Hindlimb muscle (tissue), 1 donor: ENCODE measurements around the gene RAD54L. TPM values are rescaled to one million over a fixed set of nuclear protein-coding genes. Genes with fewer than 3 reads are reported as not detected.
"Not testable (repeated sequence)": the region's sequence is repeated elsewhere in the genome, so short reads cannot be mapped to it uniquely, and the experiment has no call there.

Experiments
- DNase-seq: peaks from one replicate; pipeline ENCODE4 v3.0.0-alpha.2; 2013
- polyA plus RNA-seq: library from polyadenylated mRNA; unstranded; fragments of 120-200 nt; gene quantifications from one replicate; pipeline ENCODE4 v1.2.1, GENCODE V29; 2013; ENCODE audit not compliant: insufficient read length

The RAD54L gene
- polyA plus RNA-seq, 1 donor = 6.7 TPM

- no peak for DNase-seq
Measured at GRCh38 chr1:46242918-46243317, 4.6 kb upstream of the RAD54L start.

GRCh38 chr1:46243831-46244230, 3.7 kb upstream of the RAD54L start:
- DNase-seq = not testable (repeated sequence)

- DNase-seq = no peak
Measured at GRCh38 chr1:46244656-46245371, 2.7 kb upstream of the RAD54L start.

- DNase-seq = not testable (repeated sequence)
Measured at GRCh38 chr1:46246136-46246535, 1.4 kb upstream of the RAD54L start.

GRCh38 chr1:46246548-46247435, 771 bp upstream of the RAD54L start:
- DNase-seq = no peak

- DNase-seq = peak; percentile 15
Measured at GRCh38 chr1:46248122-46248920, 758 bp downstream of the RAD54L start.

- no peak for DNase-seq
Measured at GRCh38 chr1:46254668-46255067, 7.1 kb downstream of the RAD54L start.

- DNase-seq = no peak
Measured at GRCh38 chr1:46256523-46256922, 9.0 kb downstream of the RAD54L start.

- DNase-seq = no peak
Measured at GRCh38 chr1:46262508-46262907, 14.9 kb downstream of the RAD54L start.

GRCh38 chr1:46263146-46263545, 15.6 kb downstream of the RAD54L start:
- no peak for DNase-seq

- no peak for DNase-seq
Measured at GRCh38 chr1:46268578-46268977, 21.0 kb downstream of the RAD54L start.

- peak; percentile 4 for DNase-seq
Measured at GRCh38 chr1:46274225-46275029, 26.9 kb downstream of the RAD54L start.

GRCh38 chr1:46275030-46275337, 27.4 kb downstream of the RAD54L start:
- DNase-seq = no peak

GRCh38 chr1:46277658-46278373, 30.3 kb downstream of the RAD54L start:
- no peak for DNase-seq

- DNase-seq = peak; percentile 8
Measured at GRCh38 chr1:46278807-46279206, 31.2 kb downstream of the RAD54L start.

GRCh38 chr1:46280092-46280491, 32.5 kb downstream of the RAD54L start:
- no peak for DNase-seq

- DNase-seq = no peak
Measured at GRCh38 chr1:46281021-46281420, 33.5 kb downstream of the RAD54L start.

GRCh38 chr1:46284058-46284457, 36.5 kb downstream of the RAD54L start:
- DNase-seq = no peak

- DNase-seq = no peak
Measured at GRCh38 chr1:46284597-46285564, 37.3 kb downstream of the RAD54L start.

- DNase-seq = no peak
Measured at GRCh38 chr1:46285730-46286477, 38.3 kb downstream of the RAD54L start.
